GM18907 (cell line): Measurements from ENCODE around the gene RELL2.
A peak's percentile ranks its signal among the peaks of the same experiment; 100 is the strongest.
"Not testable (repeated sequence)": the region's sequence is repeated elsewhere in the genome, so short reads cannot be mapped to it uniquely, and the experiment has no call there.

ENCODE experiments used
- ATAC-seq: cut with Tn5 transposase; IDR thresholded peaks from one replicate; pipeline ENCODE4 v1.9.1; 2021; ENCODE audit warnings: mild to moderate bottlenecking, moderate library complexity; ENCODE audit not compliant: unreplicated experiment

The RELL2 gene, protein sequence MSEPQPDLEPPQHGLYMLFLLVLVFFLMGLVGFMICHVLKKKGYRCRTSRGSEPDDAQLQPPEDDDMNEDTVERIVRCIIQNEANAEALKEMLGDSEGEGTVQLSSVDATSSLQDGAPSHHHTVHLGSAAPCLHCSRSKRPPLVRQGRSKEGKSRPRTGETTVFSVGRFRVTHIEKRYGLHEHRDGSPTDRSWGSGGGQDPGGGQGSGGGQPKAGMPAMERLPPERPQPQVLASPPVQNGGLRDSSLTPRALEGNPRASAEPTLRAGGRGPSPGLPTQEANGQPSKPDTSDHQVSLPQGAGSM

DNA sequence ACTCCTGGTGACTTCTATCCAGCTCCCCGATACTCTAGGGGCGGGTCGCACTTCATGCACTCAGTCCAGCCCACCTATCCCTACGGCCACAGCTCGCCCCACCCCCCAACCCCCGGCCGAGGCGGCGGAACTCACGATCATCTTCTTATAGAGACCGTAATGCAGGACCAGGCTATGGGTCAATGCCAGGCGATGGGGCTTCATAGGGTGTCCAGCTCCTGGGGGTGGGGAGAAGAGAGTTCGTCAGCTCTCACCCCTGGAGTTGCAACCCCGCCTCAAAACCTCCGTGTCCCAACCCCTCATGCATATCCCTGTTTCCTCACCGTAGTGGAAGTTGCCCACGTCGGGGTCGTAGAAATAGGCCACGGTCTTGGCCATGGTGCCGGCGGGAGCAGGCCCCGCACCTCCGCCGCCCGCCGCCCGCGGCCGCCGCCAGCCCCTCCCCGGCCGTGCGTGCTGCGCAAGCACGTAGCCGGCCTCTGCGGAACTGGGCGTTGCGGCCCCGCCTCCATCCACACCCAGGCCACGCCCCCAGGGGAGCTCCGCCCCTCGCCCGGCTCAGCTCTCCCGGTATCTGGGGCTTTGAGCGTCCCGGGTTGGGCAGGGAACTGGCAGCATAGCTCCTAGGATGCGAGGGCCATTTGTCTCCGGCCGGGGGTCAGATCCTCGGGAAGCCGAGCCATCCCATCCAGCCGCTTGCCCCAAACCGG lies at the start of gene RELL2, which contains the start of gene HDAC3:
Gene RELL2 (plus strand): TSS at position 585 of the 710 bp plus-strand sequence. CDS start 1,229 bp downstream, outside the sequence.
Gene HDAC3 (minus strand): TSS at position 437 of the 710 bp plus-strand sequence. CDS start 59 bp downstream, at position 378.
- peak; percentile 76 for ATAC-seq

DNA sequence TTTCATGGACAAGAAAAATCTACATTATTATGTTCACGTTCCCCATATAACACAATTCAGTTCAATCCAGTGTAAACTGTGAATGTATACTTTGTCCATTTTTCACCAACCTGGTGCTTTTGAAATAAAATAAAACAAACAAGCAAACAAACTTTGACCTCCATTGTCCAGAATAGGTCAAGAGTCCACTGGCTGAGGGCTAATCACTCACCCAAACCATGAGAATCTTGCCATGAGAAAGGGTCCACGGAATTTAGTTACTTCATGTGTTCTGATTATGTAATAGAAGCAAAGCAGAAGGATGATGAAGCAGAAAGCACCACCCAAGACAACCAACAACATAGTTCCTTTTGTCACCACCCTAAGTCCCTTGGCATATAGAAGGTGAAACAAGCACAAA lies 46.7 kb upstream of the RELL2 start:
- ATAC-seq: no peak

DNA sequence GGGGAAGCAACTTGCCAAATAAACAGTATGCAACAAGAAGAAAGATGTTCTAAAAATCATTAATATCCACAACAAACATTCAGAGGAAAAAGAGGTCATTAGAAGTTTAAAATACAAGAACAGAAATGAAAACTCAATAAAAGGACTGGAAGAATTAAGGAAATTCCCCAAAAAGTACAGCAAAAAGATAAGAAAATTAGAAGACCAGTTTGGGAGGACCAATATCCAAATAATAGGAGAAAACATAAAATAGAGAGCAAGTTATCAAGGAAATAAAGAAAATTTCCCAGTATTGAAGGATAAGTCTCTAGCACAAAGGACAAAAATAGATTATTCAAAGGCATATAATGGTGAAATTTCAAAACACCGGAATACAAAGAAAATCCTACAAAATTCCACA lies 39.9 kb upstream of the RELL2 start:
- no peak for ATAC-seq

DNA sequence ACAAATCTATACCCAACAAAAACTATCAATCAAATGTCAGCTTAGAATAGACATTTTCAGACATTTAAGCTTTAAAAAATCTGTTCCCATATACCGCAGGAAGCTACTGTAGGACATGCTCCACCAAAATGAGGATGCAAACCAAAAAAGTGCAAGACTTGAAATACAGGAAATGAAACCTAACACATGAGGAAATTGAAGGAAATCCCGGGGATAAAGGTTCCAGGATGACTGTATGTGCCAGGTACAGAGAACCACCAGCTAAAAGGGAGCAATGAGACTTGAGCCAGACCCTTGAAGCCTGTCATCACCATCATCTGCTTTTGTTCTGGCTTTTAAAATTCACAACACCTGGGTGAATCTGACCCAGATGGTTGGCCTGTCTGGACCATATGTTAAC lies 39.4 kb upstream of the RELL2 start:
- ATAC-seq: no peak

DNA sequence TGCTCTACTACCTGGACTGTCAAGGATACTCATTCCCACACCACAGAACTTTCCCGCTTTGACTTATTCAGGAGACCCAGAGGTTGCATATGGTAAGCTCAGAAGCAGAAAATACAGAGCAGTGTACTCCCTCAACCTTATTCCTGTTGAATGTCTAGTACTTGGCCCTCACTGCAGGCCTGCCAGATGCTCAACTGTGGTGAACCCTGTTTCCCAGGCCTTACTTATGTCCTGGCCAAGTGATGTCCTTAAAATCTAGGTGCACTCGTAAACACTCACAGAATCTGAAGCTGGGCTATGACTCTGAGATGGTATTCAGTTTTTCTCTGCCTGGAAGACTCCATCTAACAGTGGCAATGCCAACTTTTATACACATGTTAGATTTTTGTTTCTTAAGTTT lies 39.0 kb upstream of the RELL2 start:
- no peak for ATAC-seq

DNA sequence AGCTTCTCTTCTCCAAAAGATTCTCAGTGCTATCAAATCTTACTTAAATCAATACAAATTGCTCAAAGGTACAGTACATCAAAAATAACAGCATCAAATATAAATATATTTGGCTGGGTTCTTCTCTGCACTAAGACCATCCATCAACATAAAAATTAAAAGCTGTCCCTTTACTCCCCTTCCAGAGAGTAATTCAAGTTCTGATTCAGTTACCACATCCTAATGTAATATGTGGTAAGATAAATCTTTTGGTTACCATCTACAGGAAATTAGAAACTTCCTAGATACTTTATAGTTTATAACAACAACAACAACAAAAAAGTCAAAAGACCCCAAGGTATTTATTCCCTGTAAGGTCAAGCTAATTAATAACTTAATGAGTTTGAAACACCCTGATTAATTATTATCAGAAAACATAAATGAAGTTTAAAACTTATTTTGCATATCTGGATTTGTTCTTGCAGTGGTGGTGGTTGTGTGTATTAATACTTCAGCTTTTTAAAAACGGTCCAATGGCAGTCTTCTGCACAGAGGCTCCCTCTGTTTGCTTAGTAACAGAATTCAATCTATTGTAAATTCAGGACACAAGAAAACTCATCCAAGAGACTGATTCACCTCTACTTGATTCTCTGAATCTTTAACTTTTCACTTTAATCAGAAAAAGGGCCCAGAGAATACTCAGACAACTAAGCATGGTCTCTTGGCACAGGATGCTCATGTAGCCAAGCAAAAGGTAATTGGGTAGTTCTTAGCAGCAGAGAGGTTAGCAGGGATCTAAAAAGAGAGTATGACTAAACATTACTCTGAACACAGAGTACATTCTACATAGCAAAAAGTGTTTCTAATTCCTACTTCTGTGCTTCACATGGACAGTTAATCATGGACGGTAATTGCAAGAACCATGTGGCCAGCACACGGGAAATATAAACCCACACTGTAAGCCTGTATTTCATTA lies 38.1 kb upstream of the RELL2 start:
- peak; percentile 46 for ATAC-seq

DNA sequence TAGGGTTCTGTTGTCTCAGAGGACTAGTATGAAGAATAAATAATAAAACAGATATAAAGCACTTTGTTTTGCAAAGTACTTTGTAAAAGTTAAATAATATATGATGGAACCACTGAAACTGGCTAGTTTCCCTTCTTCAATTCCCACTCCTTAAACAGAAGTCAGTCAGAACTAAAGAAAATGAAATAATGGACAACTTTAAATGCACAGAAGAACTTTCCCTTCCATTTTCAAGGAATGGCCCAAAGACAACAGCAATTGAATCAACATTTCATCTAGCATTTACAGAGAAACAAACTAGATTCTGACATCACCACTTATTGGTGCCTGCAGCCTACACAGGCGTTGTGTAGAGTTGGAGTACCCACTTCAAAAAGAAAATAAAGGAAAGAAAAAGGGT lies 34.2 kb upstream of the RELL2 start:
- no peak for ATAC-seq

DNA sequence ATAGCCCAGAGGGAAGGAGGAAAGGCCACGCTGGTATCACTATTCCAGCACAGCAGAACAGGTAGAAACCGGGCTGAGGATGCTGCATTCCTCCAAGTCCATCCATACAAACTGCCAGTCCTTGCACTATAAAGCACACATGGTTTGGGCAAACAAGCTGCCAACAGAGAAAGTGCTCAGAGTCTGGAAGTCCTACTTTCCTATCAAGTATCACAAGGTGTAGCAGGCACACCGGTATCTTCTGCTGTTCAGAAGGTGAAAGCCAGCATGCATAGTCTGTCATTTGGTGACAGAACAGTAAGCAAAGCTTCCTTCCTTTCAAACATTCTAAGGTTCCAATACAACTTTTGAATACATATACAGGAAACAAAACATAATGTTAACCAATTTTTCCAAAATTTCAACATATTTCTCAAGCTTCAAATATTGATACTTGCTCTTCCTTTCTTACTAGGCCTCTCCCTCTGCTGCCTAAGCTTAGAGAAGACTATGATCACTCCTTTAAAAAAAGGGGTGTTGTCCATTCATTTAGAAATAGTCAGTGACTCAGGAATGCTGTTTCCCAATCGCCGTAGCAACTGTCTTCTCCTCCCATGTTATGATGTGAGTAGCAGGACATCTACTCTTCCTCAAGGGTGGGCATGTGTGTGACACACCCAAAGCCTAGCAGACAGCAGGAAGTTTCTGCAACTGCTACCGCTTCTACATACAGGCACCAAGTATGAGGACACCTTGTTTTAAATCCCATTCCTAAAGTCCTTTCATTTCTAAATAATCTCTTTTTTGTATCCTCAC lies 32.7 kb upstream of the RELL2 start:
- no peak for ATAC-seq

DNA sequence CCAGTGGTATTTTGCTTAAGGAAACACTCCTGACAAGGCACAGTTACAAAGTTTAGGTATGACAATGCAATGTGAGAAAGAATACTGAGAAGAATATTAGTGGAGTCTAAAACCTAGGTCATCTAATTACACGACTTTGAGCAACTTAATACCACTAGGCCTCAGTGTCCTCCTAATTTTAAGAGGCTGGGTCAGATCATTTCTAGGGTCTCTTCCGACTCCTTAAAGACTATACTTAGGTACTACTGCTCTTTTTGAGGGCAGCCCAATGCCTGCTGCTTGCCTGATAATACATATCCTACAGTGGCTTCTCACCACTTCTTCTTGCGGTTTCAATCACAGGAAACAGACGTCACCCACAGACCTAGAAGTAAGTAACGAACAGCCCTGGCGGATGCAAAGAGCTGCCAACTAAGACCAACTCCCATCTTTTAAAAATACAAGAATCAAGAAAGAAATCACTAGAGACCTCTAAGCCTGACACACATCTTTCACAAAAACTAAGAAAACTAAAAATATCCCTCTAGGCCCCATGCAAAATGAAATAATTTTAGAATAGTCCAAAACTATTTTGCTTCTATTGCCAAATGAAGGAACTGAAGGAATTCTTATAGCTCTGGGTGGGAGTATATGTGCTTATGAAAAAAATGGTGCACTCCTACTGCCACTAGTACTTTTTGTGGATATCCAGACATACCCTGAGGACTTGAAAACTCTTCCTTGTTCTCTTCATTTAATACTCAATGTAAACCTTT lies 31.1 kb upstream of the RELL2 start:
- ATAC-seq: peak; percentile 97

DNA sequence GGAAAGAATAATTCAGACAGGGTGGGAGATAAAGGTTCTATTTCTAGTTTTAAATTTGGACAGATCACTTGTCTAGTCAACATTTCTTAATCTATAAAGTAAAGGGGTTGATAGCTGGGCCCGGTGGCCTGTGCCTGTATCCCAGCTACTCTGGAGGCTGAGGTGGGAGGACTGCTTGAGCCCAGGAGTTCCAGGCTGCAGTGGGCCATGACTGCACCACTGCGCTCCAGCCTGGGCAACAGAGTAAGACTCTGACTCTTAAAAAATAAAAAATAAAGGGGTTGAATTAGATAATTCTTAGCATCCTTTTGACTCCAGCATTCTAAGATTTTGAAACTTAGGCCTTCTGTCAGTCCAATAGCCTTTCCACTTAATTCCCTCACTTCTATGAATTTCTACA lies 28.8 kb upstream of the RELL2 start:
- ATAC-seq: no peak

DNA sequence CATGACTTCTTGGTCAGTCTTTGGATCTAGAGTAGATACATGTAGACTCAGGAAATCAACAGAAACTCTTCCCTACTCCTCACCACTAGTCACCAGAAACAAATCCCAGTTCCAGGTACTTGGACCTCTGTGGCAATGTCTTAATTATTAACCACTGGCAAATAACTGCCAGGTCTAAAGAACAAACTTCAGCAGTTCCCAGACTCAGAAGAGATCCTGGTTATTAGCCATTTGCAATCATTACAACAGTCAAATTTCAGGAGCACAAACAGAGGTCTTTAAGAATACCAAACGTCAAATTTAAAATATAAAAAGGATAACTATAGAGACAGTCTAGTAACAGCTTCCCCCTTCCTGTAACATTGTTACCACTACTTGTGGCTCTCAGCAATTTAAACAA lies 28.2 kb upstream of the RELL2 start:
- ATAC-seq: no peak

DNA sequence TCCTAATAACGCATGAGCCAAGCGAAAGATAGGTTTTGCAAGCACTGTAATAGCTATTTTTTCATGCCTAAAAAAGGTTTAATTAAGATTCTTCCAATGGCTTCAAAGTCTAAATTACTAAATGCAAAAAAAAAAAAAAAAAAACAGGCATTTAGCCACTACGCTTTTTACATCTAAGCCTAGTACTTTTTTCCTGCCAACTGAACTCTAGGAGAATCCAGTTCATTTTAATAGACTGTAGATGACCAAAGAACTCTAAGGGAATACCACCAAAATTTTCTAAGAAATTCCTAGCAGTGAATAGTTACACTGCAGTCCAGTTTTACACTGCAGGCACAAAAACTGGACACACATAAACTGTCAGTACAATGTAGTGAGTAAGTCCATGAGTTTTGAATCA lies 27.8 kb upstream of the RELL2 start:
- no peak for ATAC-seq

DNA sequence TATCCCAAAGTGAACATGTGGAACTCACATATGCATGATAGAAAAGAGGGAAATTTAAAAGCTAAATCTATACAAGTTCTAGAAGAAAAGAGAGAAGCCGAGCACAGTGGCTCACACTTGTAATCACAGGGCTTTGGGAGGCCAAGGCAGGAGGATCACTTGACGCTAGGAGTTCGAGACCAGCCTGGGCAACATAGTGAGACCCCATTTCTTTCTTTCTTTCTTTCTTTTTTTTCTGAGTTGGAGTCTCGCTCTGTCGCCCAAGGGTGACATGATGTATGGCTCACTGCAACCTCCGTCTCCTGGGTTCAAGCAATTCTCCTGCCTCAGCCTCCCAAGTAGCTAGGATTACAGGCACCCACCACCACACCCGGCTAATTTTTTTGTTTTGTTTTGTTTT lies 26.9 kb upstream of the RELL2 start:
- ATAC-seq: not testable (repeated sequence)

DNA sequence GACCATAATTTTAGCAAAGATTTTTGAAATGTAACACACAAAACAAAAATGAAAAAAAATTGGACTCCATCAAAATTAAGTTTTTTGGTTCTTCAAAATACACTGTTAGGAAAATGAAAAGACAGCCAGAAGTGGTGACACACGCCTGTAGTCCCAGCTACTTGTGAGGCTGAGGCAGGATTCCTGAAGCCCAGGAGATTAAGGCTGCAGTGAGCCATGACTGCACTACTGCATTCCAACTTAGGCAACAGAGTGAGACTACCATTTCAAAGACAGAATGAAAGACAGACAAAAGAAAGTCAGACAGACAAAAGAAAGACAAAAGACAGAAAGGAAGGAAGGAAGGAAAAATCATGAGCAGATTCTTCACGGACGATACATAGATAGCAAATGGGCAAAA lies 25.5 kb upstream of the RELL2 start:
- ATAC-seq: no peak

DNA sequence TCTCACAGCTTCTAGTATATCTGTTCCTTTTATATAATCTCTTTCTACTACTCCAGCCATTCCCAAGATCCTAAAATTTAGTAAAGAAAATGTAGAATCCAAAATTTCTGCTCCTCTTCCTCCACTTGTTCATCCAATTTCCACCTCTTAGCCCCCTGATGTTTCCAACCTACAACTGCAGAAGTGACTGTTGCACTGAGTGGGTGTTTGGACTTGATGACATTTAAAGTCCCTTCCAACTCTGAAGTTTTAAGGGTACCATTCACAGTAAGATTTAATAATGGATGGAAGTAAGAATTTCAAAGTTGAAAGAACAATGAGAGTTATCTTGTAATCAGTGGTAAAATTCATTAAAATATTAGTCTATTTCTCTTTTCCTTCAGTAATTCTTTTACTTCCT lies 23.5 kb upstream of the RELL2 start:
- no peak for ATAC-seq

DNA sequence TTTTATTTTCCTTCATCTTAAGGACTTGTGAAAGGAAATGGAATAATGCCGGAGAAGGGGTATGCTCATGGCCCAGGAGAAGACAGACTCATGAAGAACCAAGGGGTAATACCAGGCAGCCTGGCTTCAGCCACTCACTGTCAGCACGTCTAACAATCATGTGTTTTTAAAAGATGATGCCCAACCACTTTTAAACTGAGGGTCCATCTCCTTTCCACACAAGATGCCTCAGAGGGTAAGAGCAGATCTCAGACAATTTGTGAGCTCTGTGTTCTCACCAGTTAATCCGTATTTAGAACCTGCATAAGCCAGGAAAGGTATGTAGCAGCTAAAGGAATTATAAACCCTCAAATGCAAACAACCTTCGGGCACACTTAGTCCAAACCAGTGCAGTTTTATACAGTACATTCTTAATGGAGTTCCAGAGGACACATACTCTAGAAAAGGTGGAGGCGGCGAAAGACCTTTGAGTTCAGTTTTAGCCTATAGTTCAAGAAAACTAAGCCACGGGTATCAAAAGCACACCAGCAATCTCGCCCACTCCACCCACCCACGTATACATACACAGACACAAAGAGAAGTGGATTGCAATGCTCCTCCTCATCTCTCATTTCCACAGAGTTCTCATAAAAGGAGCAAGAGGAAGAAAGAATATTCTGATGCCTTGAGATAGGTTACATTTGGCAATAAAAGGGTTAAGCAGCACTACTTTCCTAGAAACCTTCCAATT lies 20.6 kb upstream of the RELL2 start:
- ATAC-seq: no peak

DNA sequence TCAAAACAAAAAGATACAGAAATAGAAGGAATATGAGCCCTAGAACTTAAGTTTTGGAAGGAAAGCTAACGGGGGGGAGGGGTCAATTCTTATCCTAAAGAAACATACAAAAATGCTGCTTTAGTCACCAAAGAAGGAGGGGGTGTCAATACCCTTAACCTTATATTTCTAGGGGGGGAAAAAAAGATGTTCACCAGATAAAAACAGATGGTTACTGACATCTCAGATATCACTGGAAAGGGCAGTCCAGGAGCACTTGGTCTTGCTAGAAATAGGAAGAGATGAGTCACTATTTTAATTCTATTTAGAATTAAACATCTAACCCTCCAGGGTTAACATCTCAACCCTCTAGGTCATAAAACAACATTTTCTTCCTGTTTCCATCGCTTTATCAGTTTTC lies 19.7 kb upstream of the RELL2 start:
- ATAC-seq: no peak

DNA sequence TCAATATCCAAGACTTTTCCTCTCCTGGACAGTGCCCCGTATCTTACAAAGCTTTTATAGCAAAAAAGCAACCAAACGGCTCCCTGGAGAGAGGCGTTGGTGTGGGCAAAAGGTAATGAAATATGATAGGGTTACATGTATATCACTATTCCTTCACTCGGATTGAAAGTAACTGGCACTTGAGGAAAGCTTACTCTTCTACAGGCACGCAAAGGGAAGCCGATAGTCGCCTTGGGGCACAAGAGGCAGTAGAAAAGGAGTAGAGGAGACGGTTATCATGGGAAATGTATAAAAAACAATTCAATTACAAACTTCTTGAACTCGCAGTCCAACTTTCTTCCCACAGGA lies 19.1 kb upstream of the RELL2 start:
- ATAC-seq: no peak
